ENCODE results near the gene RTF2.

DNA sequence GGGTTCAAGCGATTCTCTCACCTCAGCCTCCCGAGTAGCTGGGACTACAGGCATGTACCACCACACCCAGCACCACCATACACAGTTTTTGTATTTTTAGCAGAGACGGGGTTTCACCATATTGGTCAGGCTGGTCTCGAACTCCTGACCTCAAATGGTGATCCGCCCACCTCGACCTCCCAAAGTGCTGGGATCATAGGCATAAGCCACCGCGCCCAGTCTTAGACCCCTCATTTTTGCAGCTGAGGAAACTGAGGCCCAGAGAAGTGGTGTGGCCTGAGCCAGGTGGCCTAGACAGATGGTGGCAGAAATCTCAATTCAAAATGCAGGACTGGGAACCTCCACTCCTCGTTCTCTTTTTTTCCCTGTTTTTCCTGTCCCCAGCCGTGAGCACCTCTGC, 43.5 kb downstream of the RTF2 start:
- TF ChIP-seq POLR2AphosphoS5 (IDR thresholded peaks at IDR 0.05; ENCODE audit: low read depth, low read length): no peak
- TF ChIP-seq TAF1 (IDR thresholded peaks at IDR 0.05; ENCODE audit: borderline replicate concordance, insufficient read depth, low read length): no peak
- TF ChIP-seq, protein P1, sequence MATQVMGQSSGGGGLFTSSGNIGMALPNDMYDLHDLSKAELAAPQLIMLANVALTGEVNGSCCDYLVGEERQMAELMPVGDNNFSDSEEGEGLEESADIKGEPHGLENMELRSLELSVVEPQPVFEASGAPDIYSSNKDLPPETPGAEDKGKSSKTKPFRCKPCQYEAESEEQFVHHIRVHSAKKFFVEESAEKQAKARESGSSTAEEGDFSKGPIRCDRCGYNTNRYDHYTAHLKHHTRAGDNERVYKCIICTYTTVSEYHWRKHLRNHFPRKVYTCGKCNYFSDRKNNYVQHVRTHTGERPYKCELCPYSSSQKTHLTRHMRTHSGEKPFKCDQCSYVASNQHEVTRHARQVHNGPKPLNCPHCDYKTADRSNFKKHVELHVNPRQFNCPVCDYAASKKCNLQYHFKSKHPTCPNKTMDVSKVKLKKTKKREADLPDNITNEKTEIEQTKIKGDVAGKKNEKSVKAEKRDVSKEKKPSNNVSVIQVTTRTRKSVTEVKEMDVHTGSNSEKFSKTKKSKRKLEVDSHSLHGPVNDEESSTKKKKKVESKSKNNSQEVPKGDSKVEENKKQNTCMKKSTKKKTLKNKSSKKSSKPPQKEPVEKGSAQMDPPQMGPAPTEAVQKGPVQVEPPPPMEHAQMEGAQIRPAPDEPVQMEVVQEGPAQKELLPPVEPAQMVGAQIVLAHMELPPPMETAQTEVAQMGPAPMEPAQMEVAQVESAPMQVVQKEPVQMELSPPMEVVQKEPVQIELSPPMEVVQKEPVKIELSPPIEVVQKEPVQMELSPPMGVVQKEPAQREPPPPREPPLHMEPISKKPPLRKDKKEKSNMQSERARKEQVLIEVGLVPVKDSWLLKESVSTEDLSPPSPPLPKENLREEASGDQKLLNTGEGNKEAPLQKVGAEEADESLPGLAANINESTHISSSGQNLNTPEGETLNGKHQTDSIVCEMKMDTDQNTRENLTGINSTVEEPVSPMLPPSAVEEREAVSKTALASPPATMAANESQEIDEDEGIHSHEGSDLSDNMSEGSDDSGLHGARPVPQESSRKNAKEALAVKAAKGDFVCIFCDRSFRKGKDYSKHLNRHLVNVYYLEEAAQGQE (IDR thresholded peaks at IDR 0.05; ENCODE audit: insufficient read depth in 1 of 2, low read depth in 2 of 2, low read length in 2 of 2): no peak
- no peak for TF ChIP-seq SIN3A (IDR thresholded peaks at IDR 0.05; ENCODE audit: borderline replicate concordance, insufficient read depth, low read length)
- no peak for TF ChIP-seq FOXP2 (optimal IDR thresholded peaks at IDR 0.05; ENCODE audit: borderline replicate concordance, extremely low read depth, extremely low read length, insufficient read depth)

Measured in PFSK-1 (cell line).